ENCODE data around the gene FRMD4A.
"Not testable (repeated sequence)": the region's sequence is repeated elsewhere in the genome, so short reads cannot be mapped to it uniquely, and the experiment has no call there.

FRMD4A gene

DNA sequence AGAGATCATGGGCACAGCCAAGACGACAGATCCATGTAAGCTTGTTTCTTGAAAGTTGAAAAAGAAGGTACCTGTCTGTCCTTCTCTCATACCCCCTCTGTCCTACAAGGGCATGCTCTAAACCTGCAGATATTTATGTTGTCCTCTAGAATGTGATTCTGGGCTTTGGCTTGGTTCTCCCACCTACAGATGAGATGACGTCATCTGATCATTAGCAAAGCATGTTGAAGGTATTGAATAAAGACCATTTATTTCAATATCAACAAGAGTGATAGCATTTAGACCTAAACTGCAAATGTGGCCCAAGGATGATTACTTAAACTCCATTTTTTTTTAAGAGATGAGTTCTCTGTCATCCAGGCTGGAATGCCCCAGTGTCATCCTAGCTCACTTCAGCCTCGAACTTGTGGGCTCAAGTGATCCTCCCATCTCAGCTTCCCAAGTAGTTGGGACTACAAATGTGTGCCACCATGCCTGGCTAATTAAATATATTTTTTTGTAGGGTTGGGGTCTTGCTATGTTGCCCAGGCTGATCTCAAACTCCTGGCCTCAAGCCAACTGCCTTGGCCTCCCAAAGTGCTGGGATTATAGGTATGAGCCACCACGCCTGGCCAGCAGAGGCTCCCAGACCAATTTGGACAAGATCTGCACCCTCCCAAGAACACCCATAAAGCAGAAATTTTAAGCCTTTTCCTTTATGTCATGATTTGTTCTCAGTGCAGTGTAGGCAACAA is 559.8 kb downstream of the FRMD4A start:
- DNase-seq, result no peak

DNA sequence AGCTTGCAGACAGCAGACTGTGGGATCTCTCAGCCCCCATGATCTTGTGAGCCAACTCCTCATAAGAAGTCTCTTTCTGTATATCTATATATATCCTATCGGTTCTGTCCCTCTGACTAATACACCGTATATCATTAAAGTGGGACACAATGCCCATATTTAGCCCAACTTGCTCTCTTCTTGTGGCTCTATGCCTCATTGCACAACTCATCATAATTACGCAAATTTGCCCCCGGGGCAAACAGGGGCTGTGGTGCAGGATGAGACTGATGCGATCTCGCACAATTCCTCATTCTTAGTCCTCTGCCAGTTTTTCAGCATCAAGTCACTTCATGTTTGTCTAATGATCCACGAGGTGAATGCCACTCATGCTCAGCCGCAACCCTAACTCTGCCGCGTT is 560.8 kb downstream of the FRMD4A start:
- DNase-seq, result no peak

- DNase-seq, result no peak
Measured at GRCh38 chr10:13767676-13768178, 563.0 kb downstream of the FRMD4A start.

GRCh38 chr10:13767148-13767547 is 563.6 kb downstream of the FRMD4A start:
- DNase-seq, result not testable (repeated sequence)

- no peak for DNase-seq
Measured at GRCh38 chr10:13765641-13766341, 564.9 kb downstream of the FRMD4A start.

- DNase-seq, result no peak
Measured at GRCh38 chr10:13761490-13762091, 569.1 kb downstream of the FRMD4A start.

DNA sequence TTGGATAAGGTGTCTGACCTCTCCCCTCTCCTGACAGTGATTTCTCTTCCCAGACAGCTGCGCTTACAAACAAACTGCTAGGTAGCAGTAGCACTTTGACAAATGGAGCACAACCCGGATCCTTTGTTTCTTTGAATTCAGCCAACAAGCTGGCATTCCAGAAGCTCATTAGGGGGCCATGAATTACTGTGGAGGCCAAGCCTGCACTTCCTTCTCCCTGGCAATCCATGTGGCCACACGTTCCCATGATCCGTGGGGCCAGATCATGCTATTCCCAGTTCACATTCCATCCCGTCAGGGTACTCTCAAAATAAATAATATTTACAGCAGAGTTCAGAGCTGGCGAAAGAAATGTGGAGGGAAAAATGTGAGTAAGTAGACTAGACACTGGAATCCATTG is 571.6 kb downstream of the FRMD4A start:
- DNase-seq, result no peak

DNA sequence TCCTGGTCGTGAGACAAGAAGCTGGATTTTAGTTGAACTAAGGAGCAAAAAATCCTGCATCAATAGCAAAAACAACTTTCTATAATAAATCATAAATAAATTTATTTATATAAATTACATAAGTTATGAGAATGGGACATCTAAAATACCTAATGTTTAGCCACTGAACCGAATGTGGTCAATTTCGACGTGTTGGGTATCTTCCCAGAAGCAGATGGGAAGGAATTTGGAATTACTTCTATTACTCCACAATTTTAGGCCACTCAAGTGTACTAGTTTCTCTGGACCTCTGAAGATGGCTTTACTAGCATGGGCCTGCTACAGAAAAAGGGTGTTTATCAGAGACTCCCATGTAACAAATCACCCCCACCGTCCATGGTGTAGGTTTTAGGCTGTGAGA is 572.0 kb downstream of the FRMD4A start:
- DNase-seq, result no peak

DNA sequence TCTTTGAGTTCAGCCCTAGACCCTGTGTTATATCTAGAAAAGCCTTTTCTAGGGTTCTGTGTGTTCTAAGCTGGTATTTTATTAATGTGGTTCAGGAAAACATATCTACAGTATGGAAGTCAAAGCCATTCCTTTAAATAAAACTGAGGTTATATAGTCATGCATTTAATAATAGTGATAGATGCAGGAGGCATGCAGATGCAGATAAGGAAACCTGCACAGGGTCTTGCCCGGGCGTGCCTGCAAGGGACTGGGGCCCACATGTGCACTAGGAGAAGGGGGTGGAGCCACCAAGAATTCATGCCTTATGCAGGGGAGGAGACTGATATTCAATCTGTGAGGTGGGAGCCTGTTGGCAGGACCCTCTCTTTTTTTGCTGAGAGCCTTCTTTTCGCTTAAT is 572.4 kb downstream of the FRMD4A start:
- DNase-seq, result no peak

DNA sequence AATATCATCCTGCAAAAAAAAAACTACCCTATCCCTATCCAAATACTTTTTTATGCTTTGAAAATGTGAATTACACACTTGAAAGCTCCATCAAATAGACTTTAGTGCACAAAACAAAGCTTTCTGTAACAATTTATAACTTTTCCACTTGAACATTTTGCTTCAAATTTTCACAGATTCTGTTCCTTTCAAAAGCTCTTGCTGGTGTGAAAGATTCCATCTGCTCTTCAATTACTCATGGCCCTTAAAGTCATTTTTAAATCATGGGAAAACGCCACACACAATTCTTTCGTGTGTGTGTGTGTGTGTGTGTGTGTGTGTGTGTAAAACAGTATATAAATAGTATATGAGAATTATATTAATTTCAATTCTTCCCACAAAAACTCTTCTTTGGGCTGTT is 576.4 kb downstream of the FRMD4A start:
- DNase-seq, result no peak

DNA sequence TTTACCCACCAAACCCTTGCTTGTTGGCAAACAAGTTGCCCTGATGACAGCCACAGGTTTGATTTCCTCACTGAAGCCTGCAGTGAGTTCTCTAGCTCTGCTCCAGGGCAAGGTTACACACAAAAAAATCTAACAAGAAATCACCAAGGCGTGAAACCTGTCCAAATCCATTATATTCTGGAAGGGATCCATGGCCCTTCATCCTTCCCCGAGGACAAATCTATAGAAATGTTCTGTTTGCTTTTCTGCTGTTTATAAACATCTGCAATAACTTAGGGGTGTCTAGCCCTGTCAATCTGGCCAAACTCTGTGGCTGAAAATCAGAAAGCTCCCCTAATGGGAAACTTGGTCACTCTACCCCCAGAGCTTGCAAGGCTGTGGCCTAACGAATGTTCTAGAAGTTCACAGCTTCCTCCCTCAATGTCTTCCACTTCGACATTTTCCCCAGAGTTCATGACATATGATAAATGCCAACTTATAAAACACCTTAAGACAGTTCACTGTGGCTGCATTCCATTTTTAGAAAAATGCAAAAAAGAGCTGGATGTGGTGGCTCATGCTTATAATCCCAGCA is 579.4 kb downstream of the FRMD4A start:
- no peak for DNase-seq

- DNase-seq, result no peak
Measured at GRCh38 chr10:13750299-13751190, 580.2 kb downstream of the FRMD4A start.

GRCh38 chr10:13745271-13745670 is 585.5 kb downstream of the FRMD4A start:
- no peak for DNase-seq

GRCh38 chr10:13743963-13744362 is 586.8 kb downstream of the FRMD4A start:
- DNase-seq, result no peak

DNA sequence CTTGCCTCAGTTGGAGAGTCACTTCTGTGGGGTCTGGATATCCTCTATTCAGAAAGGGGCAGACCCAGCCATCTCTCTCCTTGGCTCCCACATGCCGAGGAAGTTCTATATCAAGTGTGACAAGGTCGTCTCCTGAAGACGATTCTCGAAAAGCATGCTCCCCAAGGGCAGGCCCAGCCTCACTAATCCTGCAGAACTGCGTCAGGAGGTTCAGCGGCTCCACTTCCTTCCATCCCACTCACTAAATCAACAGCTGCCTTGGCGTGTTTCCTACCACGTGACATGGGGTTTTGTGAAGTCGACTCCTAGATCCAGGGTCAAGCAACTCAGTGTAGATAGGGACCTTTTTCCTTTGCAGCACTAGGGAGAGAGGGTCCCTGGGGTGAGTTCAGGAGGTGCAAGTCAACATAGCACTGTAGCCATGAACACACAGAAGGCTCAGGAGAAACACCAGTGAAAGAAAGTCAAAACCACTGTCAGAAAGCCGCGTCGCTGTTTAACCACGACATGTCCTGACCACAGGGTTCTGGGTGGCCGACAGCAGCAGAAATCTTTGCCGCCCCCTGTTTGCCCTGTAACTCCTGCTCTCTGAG is 587.5 kb downstream of the FRMD4A start:
- no peak for DNase-seq

DNA sequence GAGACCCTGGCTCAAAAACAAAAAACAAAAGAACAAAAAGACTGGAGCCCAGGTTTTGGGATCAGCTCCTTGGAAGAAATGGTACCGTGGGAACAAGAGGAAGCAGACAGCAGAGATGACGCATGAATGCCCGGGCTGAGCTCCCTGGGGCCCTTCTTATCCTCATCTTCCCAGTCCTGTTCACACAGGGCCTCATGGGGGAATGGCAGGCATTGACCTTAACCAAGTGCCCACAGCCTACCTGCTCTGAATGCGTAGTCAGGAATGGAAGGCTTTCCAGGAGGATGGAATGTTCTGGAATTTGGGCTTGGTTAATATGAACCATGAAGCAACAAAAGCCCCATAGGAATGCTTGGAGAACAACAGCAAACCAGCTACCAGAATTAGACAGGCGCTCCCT is 589.3 kb downstream of the FRMD4A start:
- DNase-seq, result no peak

DNA sequence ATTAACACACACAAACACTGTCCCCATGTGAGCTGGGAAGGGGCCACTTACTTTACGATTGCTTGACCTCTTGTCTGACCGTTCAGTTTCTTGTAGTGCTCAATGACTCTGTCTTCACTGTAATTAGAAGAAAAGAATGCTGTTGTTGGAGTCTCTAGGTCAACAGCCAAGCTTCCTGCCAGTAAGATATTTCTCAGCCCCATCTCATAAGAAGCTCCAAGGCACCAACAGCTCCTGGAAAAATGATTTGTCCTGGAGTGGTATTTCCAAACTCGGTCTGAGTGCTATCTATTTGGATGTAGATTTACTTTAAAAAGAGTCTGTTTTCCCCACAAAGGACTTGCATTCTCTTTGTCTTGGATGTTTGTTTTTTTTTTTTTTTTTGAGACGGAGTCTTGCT is 590.3 kb downstream of the FRMD4A start:
- no peak for DNase-seq

DNA sequence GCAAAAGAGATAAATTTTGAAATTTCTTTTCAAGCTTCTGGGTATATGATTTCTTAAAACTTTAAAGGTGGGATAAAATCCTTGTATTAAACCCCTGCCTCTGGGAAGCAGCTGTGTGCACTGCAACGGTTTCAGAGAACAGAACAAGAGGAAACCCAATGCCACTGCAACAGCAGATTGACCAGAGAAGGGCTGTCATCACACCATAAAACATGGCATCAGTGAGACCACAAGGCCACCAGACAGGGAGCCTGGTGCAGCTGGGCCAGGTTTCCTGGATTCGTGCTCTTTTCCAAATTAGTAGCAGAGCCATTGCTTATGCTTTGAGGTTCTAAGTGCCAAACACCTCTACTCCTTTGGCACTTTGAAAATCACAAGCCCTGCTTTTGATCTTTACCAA is 591.5 kb downstream of the FRMD4A start:
- no peak for DNase-seq

DNA sequence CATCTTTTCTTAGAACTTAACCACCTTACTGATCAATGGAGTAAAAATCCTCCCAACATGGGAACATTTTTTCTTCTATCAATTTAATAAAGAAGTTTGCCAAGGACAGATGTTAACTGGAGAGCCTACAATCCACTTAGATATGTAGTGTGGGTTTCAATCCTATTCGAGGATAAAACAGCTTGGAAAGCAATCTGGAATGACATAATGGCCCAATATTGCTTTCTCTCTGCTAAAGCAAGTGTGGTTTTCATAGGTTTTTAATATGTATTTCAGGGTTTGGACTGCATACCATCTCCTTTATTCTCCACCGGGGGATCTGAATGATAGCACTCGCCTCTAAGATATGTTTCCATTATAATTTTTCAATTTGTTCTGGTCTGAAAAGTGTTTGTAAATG is 594.2 kb downstream of the FRMD4A start:
- DNase-seq, result no peak

DNA sequence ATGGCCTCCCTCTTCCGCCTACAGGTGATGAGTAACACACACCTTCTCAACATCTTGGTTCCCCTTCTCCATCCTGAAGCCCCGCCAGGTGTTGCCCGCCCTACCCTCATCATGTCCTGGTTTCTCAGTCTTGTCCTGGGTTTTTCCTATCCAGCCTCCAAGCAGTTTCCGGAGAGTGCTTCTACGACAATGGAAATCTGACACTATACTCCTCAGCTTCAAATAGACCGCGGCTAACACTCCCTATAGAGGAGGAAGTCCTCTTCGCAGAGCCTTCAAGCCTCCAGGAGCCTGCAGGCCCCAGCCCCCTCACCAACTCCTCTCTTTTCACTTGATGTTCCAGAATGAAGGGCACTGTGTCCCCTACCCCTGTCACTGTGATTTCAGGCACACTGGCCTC is 596.6 kb downstream of the FRMD4A start:
- DNase-seq, result no peak

- DNase-seq, result no peak
Measured at GRCh38 chr10:13733071-13733470, 597.7 kb downstream of the FRMD4A start.

- no peak for DNase-seq
Measured at GRCh38 chr10:13732465-13732881, 598.3 kb downstream of the FRMD4A start.

Data from NCI-H2227 treated with DMSO at 0.1 percent for 48 hours (cell line).